HEK293 (cell line): Measurements from ENCODE around the gene CLEC4G.

ENCODE experiments used
- CTCF ChIA-PET: fragments of 350-600 bp; formaldehyde crosslinking; extraction: SDS; loops from one replicate; lab custom pipeline; 2021; ENCODE audit warnings: antibody characterized with exemption; lab: Yijun Ruan, JAX
- POLR2A ChIA-PET: fragments of 300-600 bp; formaldehyde crosslinking; extraction: SDS; loops from one replicate; lab custom pipeline; 2020; ENCODE audit warnings: antibody characterized with exemption, inconsistent platforms; lab: Yijun Ruan, JAX
- H3K27ac ChIP-seq: fragments of 200-500 bp; sonication (Bioruptor generic); 2 replicates; pipeline ENCODE4 v1.5.1; 2014; ENCODE audit warnings: low read depth, low read length, control low read depth, inconsistent platforms; ENCODE audit errors: extremely low read depth
- H3K36me3 ChIP-seq, 2 experiments: fragments of 200-500 bp in 1 of 2; sonication (Bioruptor generic) in 1 of 2; 1 replicate in 1 of 2; 2 replicates in 1 of 2; pipeline ENCODE4 v1.5.1; 2014 to 2017; ENCODE audit warnings: inconsistent platforms in 2 of 2, low read length in 2 of 2; ENCODE audit not compliant: control insufficient read depth in 2 of 2, insufficient read depth in 1 of 2
- H3K4me1 ChIP-seq: fragments of 200-500 bp; sonication (Bioruptor generic); 2 replicates; pipeline ENCODE4 v1.5.1; 2014; ENCODE audit warnings: mild to moderate bottlenecking, low read length, inconsistent platforms; ENCODE audit not compliant: control insufficient read depth, insufficient read depth
- H3K4me3 ChIP-seq: 2 replicates; pipeline ENCODE4 v1.5.1; 2011; ENCODE audit warnings: low read depth, mild to moderate bottlenecking, control low read depth, low read length, moderate library complexity
- H3K9me3 ChIP-seq: fragments of 200-500 bp; sonication (Bioruptor generic); 2 replicates; pipeline ENCODE4 v1.5.1; 2014; ENCODE audit warnings: low read depth, low read length, inconsistent platforms; ENCODE audit not compliant: control insufficient read depth, insufficient read depth
- GLI2 ChIP-seq: fragments of 450-650 bp; formaldehyde crosslinking; IDR thresholded peaks from 2 replicates; pipeline ENCODE4; 2017; ENCODE audit warnings: missing biosample characterization, missing genetic modification characterization, low read depth, borderline replicate concordance
- GLIS2 ChIP-seq: fragments of 450-650 bp; formaldehyde crosslinking; IDR thresholded peaks from 2 replicates; pipeline ENCODE4 v1.5.1; 2016; ENCODE audit warnings: missing biosample characterization, missing genetic modification characterization
- SP2 ChIP-seq: fragments of 450-650 bp; formaldehyde crosslinking; IDR thresholded peaks from 2 replicates; pipeline ENCODE4 v1.5.1; 2016; ENCODE audit warnings: missing biosample characterization, missing genetic modification characterization
- ZBTB10 ChIP-seq: fragments of 450-650 bp; formaldehyde crosslinking; IDR thresholded peaks from 2 replicates; pipeline ENCODE4 v1.5.1; 2016; ENCODE audit warnings: missing biosample characterization, missing genetic modification characterization
- ZFP41 ChIP-seq: fragments of 450-650 bp; formaldehyde crosslinking; IDR thresholded peaks from 2 replicates; pipeline ENCODE4 v1.5.1; 2016; ENCODE audit warnings: missing biosample characterization, missing genetic modification characterization, borderline replicate concordance
- ZIC2 ChIP-seq: fragments of 450-650 bp; formaldehyde crosslinking; IDR thresholded peaks from 2 replicates; pipeline ENCODE4 v1.5.1; 2016; ENCODE audit warnings: missing biosample characterization, missing genetic modification characterization
- ZNF16 ChIP-seq: fragments of 450-650 bp; formaldehyde crosslinking; IDR thresholded peaks from 2 replicates; pipeline ENCODE4 v1.5.1; 2016; ENCODE audit warnings: low read depth, missing biosample characterization, missing genetic modification characterization
- ZNF266 ChIP-seq: fragments of 450-650 bp; formaldehyde crosslinking; IDR thresholded peaks from 2 replicates; pipeline ENCODE4 v1.5.1; 2016; ENCODE audit warnings: missing biosample characterization, missing genetic modification characterization, low read depth
- ZNF394 ChIP-seq: fragments of 450-650 bp; formaldehyde crosslinking; IDR thresholded peaks from 2 replicates; pipeline ENCODE4 v1.5.1; 2016; ENCODE audit warnings: missing biosample characterization, missing genetic modification characterization, mild to moderate bottlenecking, moderate library complexity, borderline replicate concordance
- ZNF768 ChIP-seq: fragments of 450-650 bp; formaldehyde crosslinking; IDR thresholded peaks from 2 replicates; pipeline ENCODE4 v1.5.1; 2018; ENCODE audit warnings: missing biosample characterization, mild to moderate bottlenecking, missing genetic modification characterization

The CLEC4G gene

GRCh38 chr19:7706188-7706954, 25.5 kb downstream of the CLEC4G start:
- Histone ChIP-seq H3K9me3 (no peaks in the 10 kb centered on the region), H3K4me1 (no peaks in the 10 kb centered on the region), H3K36me3 (no peaks in the 10 kb centered on the region), H3K4me3 (no peak overlapping the region), H3K27ac (no peak overlapping the region)
- CTCF ChIA-PET: interaction anchor here (0.6 kb wide), 1 partner anchor 20 kb away, joined by 3 read pairs; no protein-coding TSS in a partner anchor
- peak; percentile 92 for TF ChIP-seq ZNF16
- no peak for TF ChIP-seq GLI2 (tag by site-specific recombination)
- POLR2A ChIA-PET: no interaction called here

GRCh38 chr19:7705387-7706187, 26.3 kb downstream of the CLEC4G start:
- Histone ChIP-seq H3K4me1 (no peaks in the 10 kb centered on the region), H3K9me3 (no peaks in the 10 kb centered on the region), H3K4me3 (no peak overlapping the region), H3K36me3 (no peaks in the 10 kb centered on the region), H3K27ac (no peak overlapping the region)
- ChIA-PET CTCF (interaction anchor here (0.7 to 0.8 kb wide), 2 partner anchors 26 to 165 kb away, joined by 4 to 5 read pairs; no protein-coding TSS in a partner anchor), POLR2A (no interaction called here)
- TF ChIP-seq ZIC2 (peak; percentile 75), ZFP41 (no peak)

GRCh38 chr19:7704280-7705060, 27.4 kb downstream of the CLEC4G start:
- Histone ChIP-seq H3K4me3 (no peak overlapping the region), H3K9me3 (no peaks in the 10 kb centered on the region), H3K36me3 (no peaks in the 10 kb centered on the region), H3K27ac (no peak overlapping the region), H3K4me1 (no peaks in the 10 kb centered on the region)
- TF ChIP-seq ZNF768 (tag by site-specific recombination) (peak; percentile 91; the same call in 1 of the 2 replicates), SP2 (no peak)
- ChIA-PET CTCF (interaction anchor here (0.7 kb wide), 1 partner anchor 166 kb away, joined by 4 read pairs; no protein-coding TSS in a partner anchor), POLR2A (no interaction called here)

GRCh38 chr19:7703332-7703731, 28.6 kb downstream of the CLEC4G start:
- H3K36me3 ChIP-seq: no peaks in the 10 kb centered on the region
- H3K27ac ChIP-seq: no peak overlapping the region
- POLR2A ChIA-PET: no interaction called here
- no peak overlapping the region for H3K4me3 ChIP-seq
- H3K9me3 ChIP-seq: no peaks in the 10 kb centered on the region
- CTCF ChIA-PET: interaction anchor here (1.3 kb wide), 1 partner anchor 96 kb away, joined by 4 read pairs; no protein-coding TSS in a partner anchor
- peak; percentile 77; the same call in 1 of the 2 replicates for TF ChIP-seq ZNF394 (tag by site-specific recombination)
- no peak for TF ChIP-seq ZBTB10 (tag by site-specific recombination)
- no peak for TF ChIP-seq ZNF266 (tag by site-specific recombination)
- TF ChIP-seq GLIS2 (tag by site-specific recombination): peak; percentile 27; the same call in 1 of the 2 replicates
- TF ChIP-seq, all 188 proteins: peak for 2
- H3K4me1 ChIP-seq: no peaks in the 10 kb centered on the region
